SK-N-SH (cell line): ENCODE data around the gene IDH1. TPM values are rescaled to one million over a fixed set of nuclear protein-coding genes. Genes with fewer than 3 reads are reported as not detected.

Experiments used
- CTCF ChIA-PET: fragments of 300-600, 350-600 bp; formaldehyde crosslinking; extraction: SDS; loops from one replicate; lab custom pipeline; 2021; lab: Yijun Ruan, JAX
- POLR2A ChIA-PET: fragments of 350-600 bp; sonication (Branson Sonifier 250); formaldehyde crosslinking; extraction: SDS; loops from one replicate; lab custom pipeline; 2020; ENCODE audit warnings: antibody characterized with exemption, inconsistent platforms; lab: Yijun Ruan, JAX
- DNase-seq: peaks from one replicate; pipeline ENCODE4 v3.0.0; 2012
- H2AFZ ChIP-seq: fragments of 200-600 bp; sonication (generic); 2 replicates; pipeline ENCODE4 v1.8.1; 2016; ENCODE audit warnings: antibody characterized with exemption, mild to moderate bottlenecking, low read depth
- H3F3A ChIP-seq: fragments of 200-600 bp; sonication (generic); replicated peaks from 2 replicates; pipeline ENCODE3; 2016; ENCODE audit warnings: antibody characterized with exemption, mild to moderate bottlenecking; ENCODE audit not compliant: insufficient read depth
- H3K27ac ChIP-seq, 2 experiments: fragments of 200-500 bp in 1 of 2; fragments of 200-600 bp in 1 of 2; sonication (Bioruptor generic) in 1 of 2; sonication (generic), shearing (Covaris generic) in 1 of 2; 2 replicates each; pipeline versions ENCODE4 v1.5.1 to v1.6.1; 2014 to 2016; ENCODE audit warnings: low read depth in 2 of 2, inconsistent platforms in 1 of 2, low read length in 1 of 2, mild to moderate bottlenecking in 1 of 2, mixed read lengths in 1 of 2
- H3K27me3 ChIP-seq: fragments of 200-600 bp; sonication (generic), shearing (Covaris generic); 2 replicates; pipeline ENCODE4 v1.6.1; 2016; ENCODE audit warnings: mixed run types; ENCODE audit not compliant: insufficient read depth
- H3K36me3 ChIP-seq, 2 experiments: fragments of 200-500 bp in 1 of 2; fragments of 200-600 bp in 1 of 2; sonication (Bioruptor generic) in 1 of 2; sonication (generic) in 1 of 2; replicated peaks in 1 of 2; 2 replicates each; pipeline versions ENCODE3 to v1.5.1; 2014 to 2016; ENCODE audit warnings: low read length in 1 of 2, mild to moderate bottlenecking in 1 of 2; ENCODE audit not compliant: insufficient read depth in 2 of 2, control insufficient read depth in 1 of 2
- H3K4me1 ChIP-seq, 2 experiments: fragments of 200-500 bp in 1 of 2; fragments of 200-600 bp in 1 of 2; sonication (Bioruptor generic) in 1 of 2; sonication (generic), shearing (Covaris generic) in 1 of 2; 2 replicates each; pipeline versions ENCODE4 v1.5.1 to v1.6.1; 2014 to 2016; ENCODE audit warnings: low read depth in 1 of 2, low read length in 1 of 2, mixed run types in 1 of 2; ENCODE audit not compliant: insufficient read depth in 2 of 2, control insufficient read depth in 1 of 2
- H3K4me2 ChIP-seq: fragments of 200-600 bp; sonication (generic), shearing (Covaris generic); 2 replicates; pipeline ENCODE4 v1.6.1; 2017; ENCODE audit warnings: mixed run types
- H3K4me3 ChIP-seq, 2 experiments: fragments of 200-500 bp in 1 of 2; fragments of 200-600 bp in 1 of 2; sonication (Bioruptor generic) in 1 of 2; sonication (generic), shearing (Covaris generic) in 1 of 2; 2 replicates each; pipeline versions ENCODE4 v1.5.1 to v1.8.1; 2014 to 2016; ENCODE audit warnings: low read depth in 2 of 2, inconsistent platforms in 1 of 2, low read length in 1 of 2, mild to moderate bottlenecking in 1 of 2, mixed read lengths in 1 of 2, moderate library complexity in 1 of 2
- H3K79me2 ChIP-seq: fragments of 200-600 bp; sonication (generic); 2 replicates; pipeline ENCODE4 v1.8.1; 2017; ENCODE audit warnings: mild to moderate bottlenecking; ENCODE audit not compliant: insufficient read depth
- H3K9ac ChIP-seq: fragments of 200-600 bp; sonication (generic); 2 replicates; pipeline ENCODE4 v1.6.1; 2017; ENCODE audit warnings: mixed run types
- H3K9me2 ChIP-seq: fragments of 200-600 bp; sonication (generic); 2 replicates; pipeline ENCODE4 v1.6.1; 2017; ENCODE audit warnings: mixed run types
- H3K9me3 ChIP-seq: fragments of 200-600 bp; sonication (generic); 2 replicates; pipeline ENCODE4 v1.6.1; 2017; ENCODE audit warnings: mixed run types, mild to moderate bottlenecking, moderate library complexity
- H4K20me1 ChIP-seq: fragments of 200-600 bp; sonication (generic); 2 replicates; pipeline ENCODE4 v1.6.1; 2017; ENCODE audit warnings: mild to moderate bottlenecking, mixed run types; ENCODE audit not compliant: insufficient read depth
- EP300 ChIP-seq, 2 experiments: IDR thresholded peaks; 2 replicates each; pipeline versions ENCODE4 v1.4.0 to v1.6.1; 2012; ENCODE audit warnings: borderline replicate concordance in 1 of 2, low read depth in 1 of 2, low read length in 1 of 2
- FOXJ3 ChIP-seq: sonication (generic); formaldehyde crosslinking; IDR thresholded peaks from 2 replicates; pipeline ENCODE4 v1.5.1; 2020; ENCODE audit warnings: mild to moderate bottlenecking, missing genetic modification reagents
- GABPA ChIP-seq: IDR thresholded peaks from 2 replicates; pipeline ENCODE4 v1.4.0; 2012; ENCODE audit warnings: low read depth, mild to moderate bottlenecking
- GATA2 ChIP-seq: sonication (generic); formaldehyde crosslinking; IDR thresholded peaks from 2 replicates; pipeline ENCODE4 v1.5.0; 2020; ENCODE audit warnings: mild to moderate bottlenecking, missing genetic modification reagents
- MEF2A ChIP-seq: IDR thresholded peaks from 2 replicates; pipeline ENCODE4 v1.4.0; 2012; ENCODE audit warnings: low read depth, borderline replicate concordance
- MXI1 ChIP-seq: IDR thresholded peaks from 2 replicates; pipeline ENCODE4 v1.6.1; 2012; ENCODE audit warnings: mild to moderate bottlenecking, low read depth, low read length, improper control_type of control experiment
- NFIC ChIP-seq: IDR thresholded peaks from 2 replicates; pipeline ENCODE4 v1.4.0; 2012; ENCODE audit warnings: borderline replicate concordance
- NRF1 ChIP-seq: IDR thresholded peaks from 2 replicates; pipeline ENCODE4 v1.6.1; 2012; ENCODE audit warnings: low read depth, mild to moderate bottlenecking, low read length
- POLR2AphosphoS5 ChIP-seq: IDR thresholded peaks from 2 replicates; pipeline ENCODE4 v1.6.1; 2012; ENCODE audit warnings: low read depth, low read length
- RAD21 ChIP-seq: IDR thresholded peaks from 2 replicates; pipeline ENCODE4 v1.6.1; 2012; ENCODE audit warnings: mild to moderate bottlenecking, low read length
- RCOR1 ChIP-seq: fragments of 150-350 bp; IDR thresholded peaks from 2 replicates; pipeline ENCODE4 v1.6.1; 2017; ENCODE audit warnings: antibody characterized with exemption, low read length
- REST ChIP-seq: IDR thresholded peaks from 2 replicates; pipeline ENCODE4 v1.6.1; 2012; ENCODE audit warnings: mild to moderate bottlenecking, low read depth, low read length, moderate library complexity
- SIN3A ChIP-seq: IDR thresholded peaks from 2 replicates; pipeline ENCODE4 v1.6.1; 2012; ENCODE audit warnings: low read depth, mild to moderate bottlenecking, low read length, moderate library complexity, borderline replicate concordance
- TAF1 ChIP-seq: IDR thresholded peaks from 2 replicates; pipeline ENCODE4 v1.6.1; 2012; ENCODE audit warnings: low read depth, mild to moderate bottlenecking, low read length, moderate library complexity, borderline replicate concordance
- TEAD4 ChIP-seq: IDR thresholded peaks from 2 replicates; pipeline ENCODE4 v1.4.0; 2012; ENCODE audit warnings: mild to moderate bottlenecking, borderline replicate concordance; ENCODE audit not compliant: insufficient read depth
- WGBS: methylation state at CpG from one replicate; pipeline ENCODE4 v1.1.6; 2017; ENCODE audit warnings: low lambda C conversion rate; 5-methylcytosine and 5-hydroxymethylcytosine counted together
- polyA plus RNA-seq, 3 experiments: library from polyadenylated mRNA; depleted of rRNA; stranded (reverse); fragments of >200 nt; gene quantifications; 2 replicates each; pipeline ENCODE4 v1.2.3, GENCODE V29; 2012
- TF ChIP-seq, protein P1 (sequence below): fragments of 150-350 bp; IDR thresholded peaks from 2 replicates; pipeline ENCODE4 v1.6.1; 2017; ENCODE audit warnings: antibody characterized with exemption, low read length, low read depth, borderline replicate concordance
- TF ChIP-seq, protein P2 (sequence below): fragments of 200-600 bp; sonication (generic); IDR thresholded peaks from 2 replicates; pipeline ENCODE4 v1.6.1; 2017; ENCODE audit warnings: antibody characterized with exemption, mild to moderate bottlenecking, moderate library complexity
- TF ChIP-seq, protein P3 (sequence below): fragments of 150-350 bp; IDR thresholded peaks from 2 replicates; pipeline ENCODE4 v1.6.1; 2016; ENCODE audit warnings: mild to moderate bottlenecking, low read depth, low read length
- TF ChIP-seq, protein P4 (sequence below): IDR thresholded peaks from 2 replicates; pipeline ENCODE4 v1.4.0; 2012; ENCODE audit warnings: low read depth, borderline replicate concordance
- TF ChIP-seq, protein P5 (sequence below): IDR thresholded peaks from 2 replicates; pipeline ENCODE4; 2012

Gene IDH1
- polyA plus RNA-seq, 1 of the 3 experiments (the other 2 are of a cell fraction) = 43.4 TPM

- H3F3A ChIP-seq = no peaks in the 10 kb centered on the region
- no peak overlapping the region for H2AFZ ChIP-seq
- POLR2A ChIA-PET = no interaction called here
- no peaks in the 10 kb centered on the region for H3K27me3 ChIP-seq
- H4K20me1 ChIP-seq = no peaks in the 10 kb centered on the region
- no peaks in the 10 kb centered on the region for H3K9me2 ChIP-seq
- no peak overlapping the region for H3K27ac ChIP-seq
- CTCF ChIA-PET = interaction anchor here (0.8 to 1.3 kb wide), 4 partner anchors 22 to 482 kb away, joined by 3 to 4 read pairs (median 3); no protein-coding TSS in a partner anchor
- H3K4me2 ChIP-seq = no peak overlapping the region
- TF ChIP-seq, protein P1, sequence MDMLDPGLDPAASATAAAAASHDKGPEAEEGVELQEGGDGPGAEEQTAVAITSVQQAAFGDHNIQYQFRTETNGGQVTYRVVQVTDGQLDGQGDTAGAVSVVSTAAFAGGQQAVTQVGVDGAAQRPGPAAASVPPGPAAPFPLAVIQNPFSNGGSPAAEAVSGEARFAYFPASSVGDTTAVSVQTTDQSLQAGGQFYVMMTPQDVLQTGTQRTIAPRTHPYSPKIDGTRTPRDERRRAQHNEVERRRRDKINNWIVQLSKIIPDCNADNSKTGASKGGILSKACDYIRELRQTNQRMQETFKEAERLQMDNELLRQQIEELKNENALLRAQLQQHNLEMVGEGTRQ = no peak
- TF ChIP-seq, protein P2, sequence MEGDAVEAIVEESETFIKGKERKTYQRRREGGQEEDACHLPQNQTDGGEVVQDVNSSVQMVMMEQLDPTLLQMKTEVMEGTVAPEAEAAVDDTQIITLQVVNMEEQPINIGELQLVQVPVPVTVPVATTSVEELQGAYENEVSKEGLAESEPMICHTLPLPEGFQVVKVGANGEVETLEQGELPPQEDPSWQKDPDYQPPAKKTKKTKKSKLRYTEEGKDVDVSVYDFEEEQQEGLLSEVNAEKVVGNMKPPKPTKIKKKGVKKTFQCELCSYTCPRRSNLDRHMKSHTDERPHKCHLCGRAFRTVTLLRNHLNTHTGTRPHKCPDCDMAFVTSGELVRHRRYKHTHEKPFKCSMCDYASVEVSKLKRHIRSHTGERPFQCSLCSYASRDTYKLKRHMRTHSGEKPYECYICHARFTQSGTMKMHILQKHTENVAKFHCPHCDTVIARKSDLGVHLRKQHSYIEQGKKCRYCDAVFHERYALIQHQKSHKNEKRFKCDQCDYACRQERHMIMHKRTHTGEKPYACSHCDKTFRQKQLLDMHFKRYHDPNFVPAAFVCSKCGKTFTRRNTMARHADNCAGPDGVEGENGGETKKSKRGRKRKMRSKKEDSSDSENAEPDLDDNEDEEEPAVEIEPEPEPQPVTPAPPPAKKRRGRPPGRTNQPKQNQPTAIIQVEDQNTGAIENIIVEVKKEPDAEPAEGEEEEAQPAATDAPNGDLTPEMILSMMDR = no peak
- TF ChIP-seq SIN3A (no peak), GABPA (no peak), MXI1 (no peak), FOXJ3 (CRISPR knock-in tag) (no peak), REST (no peak), MEF2A (no peak), NRF1 (no peak), NFIC (no peak), RCOR1 (no peak), GATA2 (no peak), RAD21 (no peak), TEAD4 (no peak), POLR2AphosphoS5 (no peak), EP300 (IDR thresholded peaks at IDR 0.05; ENCODE audit: borderline replicate concordance in 1 of 2, low read depth in 1 of 2, low read length in 1 of 2) (no peak), TAF1 (no peak)
- TF ChIP-seq, protein P3, sequence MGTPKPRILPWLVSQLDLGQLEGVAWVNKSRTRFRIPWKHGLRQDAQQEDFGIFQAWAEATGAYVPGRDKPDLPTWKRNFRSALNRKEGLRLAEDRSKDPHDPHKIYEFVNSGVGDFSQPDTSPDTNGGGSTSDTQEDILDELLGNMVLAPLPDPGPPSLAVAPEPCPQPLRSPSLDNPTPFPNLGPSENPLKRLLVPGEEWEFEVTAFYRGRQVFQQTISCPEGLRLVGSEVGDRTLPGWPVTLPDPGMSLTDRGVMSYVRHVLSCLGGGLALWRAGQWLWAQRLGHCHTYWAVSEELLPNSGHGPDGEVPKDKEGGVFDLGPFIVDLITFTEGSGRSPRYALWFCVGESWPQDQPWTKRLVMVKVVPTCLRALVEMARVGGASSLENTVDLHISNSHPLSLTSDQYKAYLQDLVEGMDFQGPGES = no peak
- TF ChIP-seq, protein P4, sequence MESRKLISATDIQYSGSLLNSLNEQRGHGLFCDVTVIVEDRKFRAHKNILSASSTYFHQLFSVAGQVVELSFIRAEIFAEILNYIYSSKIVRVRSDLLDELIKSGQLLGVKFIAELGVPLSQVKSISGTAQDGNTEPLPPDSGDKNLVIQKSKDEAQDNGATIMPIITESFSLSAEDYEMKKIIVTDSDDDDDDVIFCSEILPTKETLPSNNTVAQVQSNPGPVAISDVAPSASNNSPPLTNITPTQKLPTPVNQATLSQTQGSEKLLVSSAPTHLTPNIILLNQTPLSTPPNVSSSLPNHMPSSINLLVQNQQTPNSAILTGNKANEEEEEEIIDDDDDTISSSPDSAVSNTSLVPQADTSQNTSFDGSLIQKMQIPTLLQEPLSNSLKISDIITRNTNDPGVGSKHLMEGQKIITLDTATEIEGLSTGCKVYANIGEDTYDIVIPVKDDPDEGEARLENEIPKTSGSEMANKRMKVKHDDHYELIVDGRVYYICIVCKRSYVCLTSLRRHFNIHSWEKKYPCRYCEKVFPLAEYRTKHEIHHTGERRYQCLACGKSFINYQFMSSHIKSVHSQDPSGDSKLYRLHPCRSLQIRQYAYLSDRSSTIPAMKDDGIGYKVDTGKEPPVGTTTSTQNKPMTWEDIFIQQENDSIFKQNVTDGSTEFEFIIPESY = no peak
- TF ChIP-seq, protein P5, sequence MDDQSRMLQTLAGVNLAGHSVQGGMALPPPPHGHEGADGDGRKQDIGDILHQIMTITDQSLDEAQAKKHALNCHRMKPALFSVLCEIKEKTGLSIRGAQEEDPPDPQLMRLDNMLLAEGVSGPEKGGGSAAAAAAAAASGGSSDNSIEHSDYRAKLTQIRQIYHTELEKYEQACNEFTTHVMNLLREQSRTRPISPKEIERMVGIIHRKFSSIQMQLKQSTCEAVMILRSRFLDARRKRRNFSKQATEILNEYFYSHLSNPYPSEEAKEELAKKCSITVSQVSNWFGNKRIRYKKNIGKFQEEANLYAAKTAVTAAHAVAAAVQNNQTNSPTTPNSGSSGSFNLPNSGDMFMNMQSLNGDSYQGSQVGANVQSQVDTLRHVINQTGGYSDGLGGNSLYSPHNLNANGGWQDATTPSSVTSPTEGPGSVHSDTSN = no peak
- no peaks in the 10 kb centered on the region for H3K4me1 ChIP-seq
- DNase-seq = no peak
- no peaks in the 10 kb centered on the region for H3K9me3 ChIP-seq
- 63% methylated on average over 1 of the region's 1 CpG for WGBS
- H3K9ac ChIP-seq = no peak overlapping the region
- H3K36me3 ChIP-seq = no peaks in the 10 kb centered on the region
- no peaks in the 10 kb centered on the region for H3K79me2 ChIP-seq
- H3K4me3 ChIP-seq = no peak overlapping the region
Measured at GRCh38 chr2:208228476-208228875, 26.4 kb downstream of the IDH1 start.
